HL-60 (cell line): Measurements from ENCODE around the gene ZNF316.

ENCODE experiments used
- DNase-seq, 2 experiments: peaks; one replicate each; pipeline ENCODE4 v3.0.0-alpha.2; 2010 to 2020; ENCODE audit warnings: low read depth in 1 of 2, low spot score in 1 of 2
- H3K27ac ChIP-seq: fragments of 250-450 bp; sonication (Bioruptor Pico); replicated peaks from 2 replicates; pipeline ENCODE4 v1.5.1; 2020; ENCODE audit warnings: mild to moderate bottlenecking, moderate library complexity
- H3K27me3 ChIP-seq: fragments of 250-450 bp; sonication (Bioruptor Pico); 2 replicates; pipeline ENCODE4 v1.5.1; 2021; ENCODE audit warnings: mild to moderate bottlenecking, moderate library complexity; ENCODE audit not compliant: insufficient read depth, poor library complexity, severe bottlenecking
- H3K4me3 ChIP-seq: replicated peaks from 2 replicates; pipeline ENCODE4 v1.5.1; 2011; ENCODE audit warnings: mild to moderate bottlenecking, control low read depth, low read length; ENCODE audit not compliant: insufficient read depth
- GABPA ChIP-seq: IDR thresholded peaks from 2 replicates; pipeline ENCODE4 v1.6.1; 2012; ENCODE audit warnings: low read depth
- POLR2AphosphoS5 ChIP-seq: IDR thresholded peaks from 2 replicates; pipeline ENCODE4 v1.6.1; 2012; ENCODE audit warnings: low read depth
- SPI1 ChIP-seq: IDR thresholded peaks from 2 replicates; pipeline ENCODE4 v1.6.1; 2012; ENCODE audit warnings: low read depth, mild to moderate bottlenecking, borderline replicate concordance
- TF ChIP-seq, protein P1 (sequence below): IDR thresholded peaks from 2 replicates; pipeline ENCODE4 v1.6.1; 2012; ENCODE audit warnings: low read depth; ENCODE audit not compliant: insufficient replicate concordance
- TF ChIP-seq, protein P2 (sequence below): IDR thresholded peaks from one replicate; pipeline ENCODE4 v1.5.1; 2011; ENCODE audit warnings: low read length, control low read depth, inconsistent platforms; ENCODE audit not compliant: insufficient read depth

Gene ZNF316

DNA sequence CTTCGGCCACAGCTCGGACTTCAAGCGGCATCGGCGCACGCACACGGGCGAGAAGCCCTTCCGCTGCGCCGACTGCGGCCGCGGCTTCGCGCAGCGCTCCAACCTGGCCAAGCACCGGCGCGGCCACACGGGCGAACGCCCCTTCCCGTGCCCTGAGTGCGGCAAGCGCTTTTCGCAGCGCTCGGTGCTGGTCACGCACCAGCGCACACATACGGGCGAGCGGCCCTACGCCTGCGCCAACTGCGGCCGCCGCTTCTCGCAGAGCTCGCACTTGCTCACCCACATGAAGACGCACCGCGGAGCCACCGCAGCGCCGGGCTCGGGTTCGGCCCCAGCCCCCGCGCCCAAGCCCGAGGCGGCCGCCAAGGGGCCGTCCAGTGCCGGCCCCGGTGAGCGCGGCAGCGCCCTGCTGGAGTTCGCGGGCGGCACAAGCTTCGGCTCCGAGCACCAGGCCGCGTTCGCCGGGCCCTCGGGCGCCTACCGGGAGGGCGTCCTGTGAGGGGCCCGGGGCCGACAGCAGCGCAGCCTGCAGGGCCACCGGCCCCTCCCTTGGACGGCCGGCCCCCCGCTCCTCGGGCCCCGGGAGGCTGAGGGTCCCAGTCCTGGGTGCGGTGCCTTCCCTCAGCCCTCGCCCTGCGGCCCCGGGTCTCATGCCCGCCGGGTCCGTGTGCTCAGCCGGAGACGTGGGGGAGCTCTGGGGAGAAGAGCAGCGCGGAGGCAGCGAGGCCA, 17.2 kb downstream of the ZNF316 start:
- no peak for DNase-seq
- Histone ChIP-seq H3K27me3 (no peaks in the 10 kb centered on the region), H3K4me3 (no peak overlapping the region)

GRCh38 chr7:6654842-6655610, 17.9 kb downstream of the ZNF316 start:
- no peak overlapping the region for H3K4me3 ChIP-seq
- TF ChIP-seq POLR2AphosphoS5 (no peak), SPI1 (no peak), GABPA (no peak)
- TF ChIP-seq, protein P1, sequence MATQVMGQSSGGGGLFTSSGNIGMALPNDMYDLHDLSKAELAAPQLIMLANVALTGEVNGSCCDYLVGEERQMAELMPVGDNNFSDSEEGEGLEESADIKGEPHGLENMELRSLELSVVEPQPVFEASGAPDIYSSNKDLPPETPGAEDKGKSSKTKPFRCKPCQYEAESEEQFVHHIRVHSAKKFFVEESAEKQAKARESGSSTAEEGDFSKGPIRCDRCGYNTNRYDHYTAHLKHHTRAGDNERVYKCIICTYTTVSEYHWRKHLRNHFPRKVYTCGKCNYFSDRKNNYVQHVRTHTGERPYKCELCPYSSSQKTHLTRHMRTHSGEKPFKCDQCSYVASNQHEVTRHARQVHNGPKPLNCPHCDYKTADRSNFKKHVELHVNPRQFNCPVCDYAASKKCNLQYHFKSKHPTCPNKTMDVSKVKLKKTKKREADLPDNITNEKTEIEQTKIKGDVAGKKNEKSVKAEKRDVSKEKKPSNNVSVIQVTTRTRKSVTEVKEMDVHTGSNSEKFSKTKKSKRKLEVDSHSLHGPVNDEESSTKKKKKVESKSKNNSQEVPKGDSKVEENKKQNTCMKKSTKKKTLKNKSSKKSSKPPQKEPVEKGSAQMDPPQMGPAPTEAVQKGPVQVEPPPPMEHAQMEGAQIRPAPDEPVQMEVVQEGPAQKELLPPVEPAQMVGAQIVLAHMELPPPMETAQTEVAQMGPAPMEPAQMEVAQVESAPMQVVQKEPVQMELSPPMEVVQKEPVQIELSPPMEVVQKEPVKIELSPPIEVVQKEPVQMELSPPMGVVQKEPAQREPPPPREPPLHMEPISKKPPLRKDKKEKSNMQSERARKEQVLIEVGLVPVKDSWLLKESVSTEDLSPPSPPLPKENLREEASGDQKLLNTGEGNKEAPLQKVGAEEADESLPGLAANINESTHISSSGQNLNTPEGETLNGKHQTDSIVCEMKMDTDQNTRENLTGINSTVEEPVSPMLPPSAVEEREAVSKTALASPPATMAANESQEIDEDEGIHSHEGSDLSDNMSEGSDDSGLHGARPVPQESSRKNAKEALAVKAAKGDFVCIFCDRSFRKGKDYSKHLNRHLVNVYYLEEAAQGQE: no peak
- TF ChIP-seq, protein P2, sequence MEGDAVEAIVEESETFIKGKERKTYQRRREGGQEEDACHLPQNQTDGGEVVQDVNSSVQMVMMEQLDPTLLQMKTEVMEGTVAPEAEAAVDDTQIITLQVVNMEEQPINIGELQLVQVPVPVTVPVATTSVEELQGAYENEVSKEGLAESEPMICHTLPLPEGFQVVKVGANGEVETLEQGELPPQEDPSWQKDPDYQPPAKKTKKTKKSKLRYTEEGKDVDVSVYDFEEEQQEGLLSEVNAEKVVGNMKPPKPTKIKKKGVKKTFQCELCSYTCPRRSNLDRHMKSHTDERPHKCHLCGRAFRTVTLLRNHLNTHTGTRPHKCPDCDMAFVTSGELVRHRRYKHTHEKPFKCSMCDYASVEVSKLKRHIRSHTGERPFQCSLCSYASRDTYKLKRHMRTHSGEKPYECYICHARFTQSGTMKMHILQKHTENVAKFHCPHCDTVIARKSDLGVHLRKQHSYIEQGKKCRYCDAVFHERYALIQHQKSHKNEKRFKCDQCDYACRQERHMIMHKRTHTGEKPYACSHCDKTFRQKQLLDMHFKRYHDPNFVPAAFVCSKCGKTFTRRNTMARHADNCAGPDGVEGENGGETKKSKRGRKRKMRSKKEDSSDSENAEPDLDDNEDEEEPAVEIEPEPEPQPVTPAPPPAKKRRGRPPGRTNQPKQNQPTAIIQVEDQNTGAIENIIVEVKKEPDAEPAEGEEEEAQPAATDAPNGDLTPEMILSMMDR: no peak
- H3K27ac ChIP-seq: no peak overlapping the region
- DNase-seq: no peak
- no peaks in the 10 kb centered on the region for H3K27me3 ChIP-seq

More for the DNA sequence above, 17.2 kb downstream of the ZNF316 start:
- H3K27ac ChIP-seq: no peak overlapping the region
- TF ChIP-seq, protein P1: no peak
- TF ChIP-seq GABPA: no peak
- TF ChIP-seq SPI1: no peak
- no peak for TF ChIP-seq POLR2AphosphoS5
- TF ChIP-seq, protein P2: no peak

DNA sequence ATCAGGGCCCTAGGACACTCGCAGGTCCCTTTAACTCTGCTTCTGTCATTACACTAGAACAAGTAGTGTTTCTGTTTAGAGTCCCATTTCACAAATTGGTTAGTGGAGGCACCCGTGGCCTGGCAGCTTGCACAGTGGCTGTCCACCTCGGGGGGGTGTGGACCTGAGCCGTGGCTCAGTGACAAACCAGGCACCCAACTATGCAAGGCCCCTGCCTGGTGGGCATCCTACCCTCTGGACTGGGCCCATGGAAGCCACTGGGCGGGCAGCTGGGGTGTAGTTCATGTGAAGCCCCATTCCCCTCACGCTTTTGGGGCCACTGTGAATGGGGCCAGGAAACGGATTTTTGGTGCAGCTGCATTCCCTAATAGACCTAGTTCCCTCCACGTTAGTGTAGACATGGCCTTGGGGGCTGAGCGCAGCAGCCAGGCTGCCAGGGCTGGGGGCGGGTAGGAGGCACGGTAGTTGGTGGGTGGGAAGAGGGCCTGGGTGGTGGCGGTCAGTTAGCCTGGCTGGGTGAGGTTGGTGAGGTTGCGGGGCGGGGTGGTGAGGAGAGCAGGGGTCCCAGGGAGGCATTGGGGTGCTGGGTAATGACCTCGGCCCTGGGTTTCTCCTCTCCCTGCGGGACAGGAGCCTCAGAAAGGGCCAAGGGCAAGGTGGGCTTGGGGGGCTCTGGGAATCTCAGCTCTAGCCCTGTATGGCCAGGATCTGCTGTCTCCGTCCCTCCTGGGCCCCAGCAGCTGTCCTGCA, 18.7 kb downstream of the ZNF316 start:
- TF ChIP-seq, protein P1: no peak
- TF ChIP-seq POLR2AphosphoS5: no peak
- TF ChIP-seq SPI1: no peak
- TF ChIP-seq, protein P2: no peak
- no peak for TF ChIP-seq GABPA
- DNase-seq: no peak
- no peaks in the 10 kb centered on the region for H3K27me3 ChIP-seq
- H3K4me3 ChIP-seq: no peak overlapping the region
- H3K27ac ChIP-seq: no peak overlapping the region
